HG03045 (cell line): ENCODE data around the gene CORO2B.

Source experiments
- ATAC-seq: cut with Tn5 transposase; IDR thresholded peaks from one replicate; pipeline ENCODE4 v1.9.1; 2021; ENCODE audit warnings: mild to moderate bottlenecking, moderate library complexity; ENCODE audit not compliant: unreplicated experiment

Gene CORO2B

DNA sequence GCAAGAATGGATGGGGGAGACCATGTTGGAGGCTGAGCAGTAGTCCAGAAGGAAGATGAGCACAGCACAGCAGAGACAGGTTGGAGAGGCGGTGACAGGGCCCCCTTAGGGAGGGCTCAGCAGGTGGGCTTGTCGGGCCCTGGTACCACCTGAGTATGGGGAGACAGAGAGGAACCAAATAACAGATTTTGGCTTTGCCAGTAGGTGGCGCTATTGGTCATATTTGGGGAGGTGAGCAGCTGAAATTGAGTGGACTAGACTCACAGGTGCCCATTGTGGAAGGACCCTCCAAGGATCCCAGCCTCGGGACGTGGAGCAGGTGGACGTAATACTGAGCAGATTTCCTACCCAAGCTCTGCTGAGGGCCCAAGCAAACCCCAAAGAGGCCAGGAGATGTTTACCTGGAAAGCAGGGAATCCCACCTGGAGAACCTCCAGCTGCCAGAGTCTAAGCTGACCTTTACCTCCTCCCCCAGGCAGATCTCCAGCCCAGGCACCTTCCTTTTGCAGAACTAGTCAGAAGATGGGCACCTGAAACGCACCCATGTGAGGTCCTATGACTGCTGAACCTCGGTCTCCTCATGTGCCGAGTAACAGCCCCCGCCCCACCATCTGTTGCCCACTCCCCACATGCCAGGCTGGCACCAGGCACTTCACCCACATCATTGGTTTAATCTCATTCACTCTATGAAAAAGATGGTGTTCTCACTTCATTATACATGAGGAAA is 24.6 kb upstream of the CORO2B start:
- ATAC-seq, result no peak

DNA sequence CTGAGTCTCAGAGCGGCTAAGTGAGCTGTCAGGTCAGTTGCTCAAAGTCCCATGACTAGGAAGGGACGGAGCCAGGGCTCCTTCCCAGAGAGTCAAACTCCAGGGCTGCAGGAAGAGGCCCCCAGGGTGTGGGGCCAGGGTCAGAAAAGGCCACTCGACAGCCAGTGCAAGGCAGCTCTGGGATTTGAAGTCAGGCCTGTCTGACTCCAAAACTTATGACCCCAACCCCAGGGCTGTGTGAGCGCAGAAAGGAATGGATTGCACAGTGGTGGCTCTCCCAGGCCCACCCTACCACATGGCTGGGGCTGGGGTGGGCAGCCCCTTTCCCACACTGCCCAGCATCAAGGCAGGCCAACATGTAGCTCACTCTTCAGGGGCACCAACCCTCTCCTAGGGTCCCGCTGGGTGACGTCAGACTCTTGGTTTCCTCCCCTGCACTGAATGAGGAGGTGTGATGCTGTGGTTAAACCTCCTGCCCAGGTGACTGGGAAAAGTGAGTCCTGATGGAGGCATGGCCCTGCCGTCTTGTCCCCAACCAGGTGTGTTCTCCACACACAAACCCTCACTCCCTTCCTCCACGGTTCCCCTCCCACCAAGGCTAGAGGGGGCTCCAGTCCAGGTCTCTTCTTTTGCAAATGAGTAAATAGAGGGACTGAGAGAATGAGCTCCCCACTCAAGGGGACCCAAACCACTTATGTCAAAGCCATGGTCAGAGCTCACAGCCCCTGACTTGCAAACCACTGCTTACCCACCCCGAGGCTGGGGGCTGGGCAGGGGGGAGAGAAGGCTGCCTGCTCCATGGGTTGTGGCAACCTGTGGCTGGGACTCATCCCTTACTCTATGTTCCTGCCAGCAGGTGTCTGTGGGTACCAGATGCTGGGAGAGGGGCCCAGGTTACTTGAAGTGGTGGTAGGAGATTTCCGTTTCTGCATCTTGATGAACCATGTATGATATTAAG is 23.8 kb upstream of the CORO2B start:
- no peak for ATAC-seq

DNA sequence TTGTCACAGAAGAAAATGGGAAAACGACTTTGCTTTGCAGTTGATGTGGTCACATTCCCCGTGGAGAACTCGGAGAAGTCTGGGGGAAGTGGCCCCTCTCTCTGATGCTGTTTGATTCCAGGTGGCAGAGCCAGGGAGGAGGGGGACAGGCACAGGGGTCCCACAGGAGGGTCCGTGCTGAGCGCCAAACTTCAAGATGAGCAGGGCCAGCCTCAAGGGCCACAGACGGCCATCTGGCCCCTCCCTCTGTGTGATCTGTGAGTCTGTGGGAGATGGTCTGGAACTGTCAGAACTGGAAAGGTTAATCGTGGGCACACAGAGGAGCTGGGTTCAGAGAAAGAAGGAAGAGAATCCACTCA is 23.1 kb upstream of the CORO2B start:
- no peak for ATAC-seq

DNA sequence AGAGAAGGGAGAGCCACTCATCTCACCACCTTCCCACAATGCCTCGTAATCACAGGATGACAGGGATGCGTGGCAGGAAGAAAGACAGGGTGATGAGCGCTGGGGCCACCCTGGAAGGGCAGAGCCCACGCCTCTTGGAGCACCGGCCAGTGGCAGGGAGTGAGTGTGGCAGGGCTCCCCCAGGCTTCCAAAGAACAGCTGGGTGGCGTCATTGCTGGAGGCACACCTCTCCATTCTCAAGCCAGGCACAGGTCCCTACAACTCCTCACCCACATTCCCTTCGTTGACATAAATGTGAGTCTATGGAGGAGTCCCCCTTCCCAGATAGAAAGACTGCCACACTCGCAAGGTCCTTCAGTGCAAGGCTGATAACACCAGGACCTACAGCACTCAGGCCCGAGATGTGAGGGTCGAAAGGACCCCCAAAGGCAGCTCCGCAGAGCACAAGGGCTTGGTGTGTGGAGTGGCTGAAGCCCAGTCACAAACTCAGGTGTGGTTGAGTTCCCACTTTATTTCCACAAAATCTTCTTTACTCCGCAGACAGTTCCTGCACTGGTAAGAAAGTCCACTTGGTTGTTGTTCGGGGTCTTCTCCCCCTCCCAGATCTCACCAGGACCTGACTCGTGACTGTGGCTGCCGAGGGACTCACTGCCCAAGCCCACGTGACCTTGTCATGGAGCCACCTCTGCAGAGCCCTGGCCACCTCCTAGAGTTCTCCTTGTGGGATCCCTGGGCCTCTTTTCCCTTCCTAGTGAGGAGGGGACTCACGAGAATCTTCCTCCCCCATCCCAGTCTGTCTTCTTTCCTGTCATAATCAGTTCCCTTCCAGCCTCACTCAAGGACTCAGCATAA is 22.4 kb upstream of the CORO2B start:
- no peak for ATAC-seq

DNA sequence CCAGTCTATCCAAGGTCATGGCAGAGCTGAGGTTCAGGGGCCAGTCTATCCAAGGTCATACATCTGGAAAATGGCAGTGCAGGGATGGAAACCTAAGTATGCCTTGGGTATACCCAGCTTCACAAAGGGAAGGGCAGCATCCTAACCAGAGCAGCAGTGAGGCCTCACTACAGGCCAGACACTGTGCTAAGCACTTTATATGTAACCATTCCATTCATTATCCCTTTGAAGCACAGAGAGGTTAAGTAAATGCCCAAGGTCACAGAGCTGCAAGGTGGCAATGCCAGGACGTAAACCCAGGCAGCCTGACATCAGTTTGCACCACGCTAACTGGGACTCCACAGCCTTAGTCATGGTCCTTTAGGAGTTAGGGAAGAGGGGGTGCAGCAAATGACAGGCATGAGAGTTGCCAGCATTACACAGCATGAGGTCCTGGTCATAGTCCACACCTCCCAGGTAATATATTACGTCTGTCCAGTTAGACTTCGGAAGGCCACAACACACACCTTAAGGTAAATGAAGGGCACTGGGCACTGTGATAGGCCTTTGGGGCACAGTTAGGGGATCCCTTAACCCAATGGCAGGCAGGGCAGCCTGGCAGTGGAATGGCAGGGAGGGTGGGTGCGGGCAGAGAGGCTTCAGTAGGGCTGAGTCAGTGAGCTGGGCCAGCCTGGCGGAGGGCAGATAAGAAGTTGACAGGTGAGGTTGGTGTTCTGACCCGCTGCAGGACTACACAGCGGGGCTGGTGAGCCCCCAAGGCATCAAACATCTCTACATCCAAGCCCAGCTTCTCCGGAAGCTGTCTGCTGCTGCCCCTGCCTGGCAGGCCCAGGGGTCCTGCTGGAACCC is 21.1 kb upstream of the CORO2B start:
- ATAC-seq, result no peak

DNA sequence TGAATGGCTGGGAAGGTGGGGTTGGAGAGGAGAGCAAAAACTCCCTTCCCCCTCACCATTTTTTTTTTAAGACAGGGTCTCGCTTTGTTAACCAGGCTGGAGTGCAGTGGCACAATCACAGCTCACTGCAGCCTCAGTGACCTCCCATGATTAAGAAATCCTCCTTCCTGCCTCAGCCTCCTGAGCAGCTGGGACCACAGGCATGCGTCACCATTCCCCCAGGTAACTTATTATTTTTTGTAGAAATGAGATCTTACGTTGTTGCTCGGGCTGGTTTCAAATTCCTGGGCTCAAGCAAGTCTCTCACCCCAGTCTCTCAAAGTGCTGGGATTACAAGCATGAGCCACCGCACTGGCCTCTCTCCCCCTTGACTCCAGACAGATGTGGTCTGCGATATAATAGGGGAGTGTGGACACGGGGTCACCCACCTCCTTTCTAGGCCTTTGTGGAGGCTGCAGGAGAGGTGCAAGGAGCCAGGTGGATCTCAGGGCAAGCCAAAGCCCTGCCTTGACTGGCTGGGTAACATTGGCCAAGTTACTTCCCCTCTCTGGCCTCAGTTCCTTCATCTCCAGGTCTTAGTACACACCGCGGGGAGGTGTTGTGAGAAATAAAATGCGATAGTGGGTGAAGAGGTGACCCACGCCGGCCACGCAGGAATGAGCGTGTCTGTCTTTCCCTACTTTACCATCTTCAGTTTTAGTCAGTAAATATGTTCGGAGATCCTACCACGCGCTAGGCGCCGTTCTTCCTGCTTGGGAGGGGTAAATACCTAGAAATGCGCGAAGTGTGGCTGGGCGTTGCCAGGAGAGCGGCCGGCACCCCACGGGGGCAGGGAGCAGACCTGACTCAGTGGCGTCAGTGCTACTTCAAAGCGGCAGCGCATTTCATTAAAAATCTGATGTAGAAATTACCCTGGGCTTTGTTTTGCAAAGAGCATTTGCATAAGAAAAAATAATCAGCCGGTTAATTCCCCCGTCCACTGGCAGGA is 20.2 kb upstream of the CORO2B start:
- no peak for ATAC-seq

DNA sequence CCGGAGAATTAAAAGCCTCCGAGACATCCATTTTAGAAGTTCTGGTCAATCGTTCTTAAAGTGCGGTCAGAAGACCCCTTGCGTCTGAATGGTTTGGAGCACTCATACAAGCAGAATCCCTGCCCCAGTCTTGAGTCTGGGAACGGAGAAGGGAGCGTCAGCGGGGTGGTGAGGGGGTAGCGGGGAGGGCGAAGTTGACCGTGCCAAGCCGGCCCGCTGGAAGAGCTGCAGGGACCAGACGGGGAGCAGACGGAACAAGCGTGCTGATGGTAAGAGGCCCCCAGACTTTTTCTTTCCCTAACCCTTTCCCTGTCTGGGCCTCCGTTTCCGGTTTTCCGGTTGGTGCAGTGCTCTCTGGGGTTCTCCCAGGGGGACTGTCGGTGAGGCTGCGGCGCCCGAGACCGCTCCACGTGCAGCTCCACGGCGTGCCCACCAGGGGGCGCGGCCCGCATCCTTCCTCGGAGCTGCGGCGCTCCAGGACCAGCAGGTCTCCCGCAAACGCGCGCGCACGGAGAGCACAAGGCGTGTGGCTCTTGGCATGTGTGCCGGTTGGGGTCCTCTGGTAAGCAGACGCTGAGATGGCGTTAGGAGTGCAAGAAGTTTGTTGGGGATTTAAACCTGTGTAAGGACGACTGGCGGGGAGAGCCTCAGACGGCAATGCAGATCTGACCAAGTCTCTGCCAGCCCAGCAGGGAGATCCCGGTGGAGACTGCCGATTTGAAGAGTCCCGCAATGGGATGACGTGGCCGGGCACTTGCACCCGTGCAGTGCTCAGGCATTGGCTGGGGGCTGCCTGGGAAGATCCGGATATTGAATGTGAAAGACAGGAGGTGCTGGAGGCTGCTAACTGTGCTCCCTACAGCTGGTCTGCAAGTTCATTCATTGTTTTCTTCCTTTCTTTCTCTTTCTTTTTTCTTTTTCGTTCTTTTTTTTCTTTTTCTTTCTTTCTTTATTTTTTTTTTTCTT is 19.2 kb upstream of the CORO2B start:
- ATAC-seq, result peak; percentile 56

DNA sequence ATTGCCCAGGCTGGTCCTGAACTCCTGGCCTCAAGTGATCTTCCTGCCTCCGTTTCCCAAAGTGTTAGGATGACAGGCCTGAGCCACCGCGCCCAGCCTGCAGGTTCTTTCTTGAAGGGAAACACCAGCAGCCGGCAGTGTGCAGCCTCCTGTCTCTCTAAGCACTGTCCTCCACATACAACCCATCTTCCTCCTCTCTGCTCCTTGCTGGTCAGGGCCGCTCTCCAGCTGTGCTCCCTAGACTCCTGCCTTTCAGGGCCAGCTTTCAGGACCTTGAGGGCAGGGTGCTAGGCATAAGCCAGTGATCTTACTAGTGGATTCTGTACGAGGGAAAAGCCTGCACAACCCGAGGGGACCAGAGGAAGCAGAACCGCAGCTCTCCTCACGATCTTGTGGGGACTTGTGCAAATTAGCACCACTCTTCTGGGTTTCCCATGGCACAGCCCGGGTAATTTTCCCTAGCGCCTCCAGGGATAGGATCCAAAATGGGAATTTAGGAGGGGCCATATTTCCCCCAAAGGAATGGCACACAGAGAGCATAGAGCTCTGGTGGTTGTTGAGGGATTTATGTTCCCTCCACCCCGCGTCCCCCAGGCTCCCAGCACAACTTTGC is 18.2 kb upstream of the CORO2B start:
- ATAC-seq, result no peak

DNA sequence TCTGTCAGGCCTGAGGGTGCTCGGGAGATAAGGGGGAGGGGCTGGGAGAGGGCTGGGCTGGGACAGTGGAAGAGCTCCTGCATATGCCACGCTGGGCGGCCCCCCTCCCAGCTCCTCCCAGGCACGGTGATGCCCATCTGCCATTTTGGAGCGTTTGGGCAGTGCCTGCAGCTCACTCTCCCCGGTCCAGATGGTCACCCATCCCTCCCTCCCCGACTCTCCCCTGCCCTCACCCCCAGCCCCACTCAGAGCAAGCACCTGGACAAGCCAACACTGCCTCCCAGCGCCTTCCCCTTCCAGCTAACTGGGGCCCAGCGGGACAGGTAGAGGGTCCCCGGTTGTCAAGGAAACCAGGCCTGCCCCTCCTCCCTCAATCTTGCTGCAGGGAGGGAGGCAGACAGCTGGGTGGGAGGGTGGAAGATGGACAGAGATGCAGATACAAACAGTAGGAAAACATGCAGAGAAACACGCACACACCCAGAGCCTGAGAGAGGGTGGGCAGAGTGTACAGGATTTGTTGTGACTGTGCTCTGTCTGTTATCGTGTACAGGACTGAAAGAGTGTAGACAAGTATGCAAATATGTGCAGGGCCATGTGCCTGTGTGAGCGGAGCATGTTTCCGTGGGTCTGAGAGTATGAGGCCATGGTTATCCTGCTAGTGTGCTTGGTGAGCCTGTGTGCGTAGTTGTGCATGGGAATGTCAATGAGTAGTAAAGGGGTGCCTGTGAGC is 17.5 kb upstream of the CORO2B start:
- ATAC-seq, result no peak

DNA sequence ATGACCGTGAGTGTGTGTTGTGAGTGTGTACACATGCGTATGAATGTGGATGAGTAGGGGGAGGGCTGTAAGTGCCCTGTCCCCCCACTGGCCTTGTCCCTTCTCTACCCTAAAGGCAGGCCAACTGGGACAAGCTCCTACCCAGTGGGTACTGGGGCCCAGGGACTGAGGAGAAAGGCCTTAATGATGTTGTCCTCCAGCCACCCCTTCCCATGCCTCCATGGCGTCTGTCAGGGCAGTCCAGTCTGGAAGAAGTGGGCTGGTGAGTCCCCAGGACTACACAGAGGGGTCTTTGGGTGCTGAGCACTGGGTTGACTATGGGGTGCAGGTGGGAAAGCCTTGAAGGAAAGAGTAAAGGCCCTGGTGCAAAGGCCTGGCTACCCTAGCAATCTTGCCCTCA is 16.9 kb upstream of the CORO2B start:
- ATAC-seq, result no peak

DNA sequence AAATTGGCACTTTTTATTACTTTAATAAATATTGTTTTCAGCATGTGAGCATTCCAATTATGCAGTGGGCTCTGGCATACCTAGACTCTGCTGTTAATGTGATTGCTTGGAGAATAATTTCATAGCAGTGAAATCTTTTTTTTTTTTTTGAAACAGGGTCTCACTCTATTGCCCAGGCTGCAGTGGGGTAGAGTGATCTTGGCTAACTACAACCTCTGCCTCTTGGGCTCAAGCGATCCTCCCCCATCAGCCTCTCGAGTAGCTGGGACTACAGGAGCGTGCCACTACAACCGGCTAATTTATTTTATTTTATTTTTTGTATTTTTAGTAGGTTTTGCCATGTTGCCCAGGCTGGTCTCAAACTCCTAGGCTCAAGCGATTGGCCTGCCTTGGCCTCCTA is 14.6 kb upstream of the CORO2B start:
- ATAC-seq, result no peak

DNA sequence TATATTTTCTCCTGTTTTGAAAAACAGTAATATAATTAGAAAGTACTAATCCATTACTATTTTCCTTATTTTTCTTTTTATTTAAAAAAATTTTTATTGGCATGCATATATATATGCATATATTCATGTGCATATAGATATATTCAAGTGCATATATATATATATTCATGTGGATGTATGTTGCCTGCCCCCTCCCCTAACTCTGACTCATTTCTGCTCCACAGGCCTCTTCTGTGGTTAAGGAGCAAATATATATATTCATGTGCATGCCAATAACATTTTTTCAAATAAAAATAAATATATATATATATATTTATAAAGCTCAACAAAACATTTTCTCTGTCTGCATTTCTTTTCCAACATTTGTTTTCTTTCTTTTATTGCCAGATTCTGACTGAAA is 13.6 kb upstream of the CORO2B start:
- no peak for ATAC-seq

DNA sequence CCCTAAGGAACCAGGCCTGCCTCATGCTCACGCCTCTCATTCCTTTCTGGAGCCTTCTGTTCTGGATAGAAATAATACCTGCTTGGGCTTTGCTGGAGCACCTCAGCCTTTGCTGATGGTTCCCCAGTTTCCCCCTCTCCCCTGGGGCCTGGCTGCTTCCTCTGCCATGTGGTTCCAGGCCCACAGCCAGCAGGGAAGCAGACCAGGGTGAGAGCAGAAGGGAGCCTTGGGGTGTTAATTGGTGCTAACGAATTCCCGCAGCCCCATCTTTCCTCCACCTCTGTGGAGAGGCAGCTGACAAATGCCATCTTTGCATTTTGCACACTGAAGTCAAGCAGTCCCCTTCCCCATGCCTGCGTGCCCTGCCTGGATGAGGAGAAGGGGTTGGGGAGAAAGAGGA is 13.1 kb upstream of the CORO2B start:
- no peak for ATAC-seq

DNA sequence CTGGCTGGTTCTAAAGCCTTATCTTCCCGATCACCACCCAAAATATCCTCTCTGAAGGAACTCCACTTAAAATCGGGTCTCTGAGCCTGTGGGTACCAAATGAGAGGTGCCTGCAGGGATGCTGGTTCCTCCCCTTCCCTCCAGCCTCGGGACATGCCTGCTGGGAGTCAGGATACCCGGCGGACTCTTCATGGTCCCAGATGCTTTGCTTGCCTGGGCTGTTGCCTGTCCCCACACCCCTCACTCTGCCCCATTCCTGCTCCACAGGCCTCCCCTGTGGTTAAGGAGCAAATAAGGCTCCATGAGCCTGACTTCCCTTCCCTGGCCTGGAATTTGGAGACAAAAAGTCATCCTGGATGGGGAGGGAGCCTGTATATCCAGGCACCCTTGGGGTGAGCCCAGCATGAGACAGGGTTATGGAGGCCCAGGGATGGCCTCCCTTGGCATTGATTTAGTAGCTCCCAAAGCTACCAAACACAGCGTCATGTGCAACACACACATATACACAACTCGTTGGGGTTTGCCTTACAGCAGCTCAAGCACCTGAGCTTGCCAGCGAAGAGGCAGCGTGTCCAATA is 12.3 kb upstream of the CORO2B start:
- no peak for ATAC-seq

DNA sequence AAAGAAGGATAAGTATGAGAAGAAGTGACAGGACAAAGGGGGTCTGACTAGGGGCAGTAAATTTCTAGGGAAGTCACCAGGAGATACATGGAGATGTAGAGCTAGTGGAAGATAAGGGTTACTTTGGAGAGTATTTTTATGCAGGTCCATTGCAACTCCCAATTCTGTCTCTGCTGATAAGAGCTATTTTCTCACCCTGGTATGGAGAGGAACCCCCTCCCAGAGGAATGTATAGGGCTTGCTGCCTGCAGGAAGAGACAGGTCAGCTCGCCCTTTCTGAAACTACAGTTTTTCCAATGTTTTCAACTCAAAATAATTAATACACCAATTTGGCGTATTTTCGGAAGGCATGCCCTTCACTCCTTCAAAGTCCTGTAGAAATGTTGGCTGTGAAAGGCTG is 11.4 kb upstream of the CORO2B start:
- ATAC-seq, result no peak

DNA sequence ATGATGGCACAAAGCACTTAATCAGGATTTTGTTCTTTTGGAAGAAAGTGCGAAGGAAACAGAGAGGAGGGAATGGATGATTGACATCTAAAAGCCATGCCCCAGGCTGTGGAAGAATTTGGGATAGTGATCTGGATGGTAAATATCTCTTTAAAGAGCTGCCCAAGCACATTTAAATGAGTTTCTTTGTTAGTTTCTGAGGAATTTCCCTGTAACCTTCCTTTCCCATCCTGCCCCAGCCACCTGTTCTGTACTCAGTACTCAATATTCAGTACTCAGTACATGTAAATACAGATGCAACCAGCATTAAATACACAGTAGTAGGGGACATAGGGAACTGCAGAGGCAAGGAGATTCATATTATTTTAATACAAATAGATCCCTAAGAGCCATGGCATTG is 7.8 kb upstream of the CORO2B start:
- no peak for ATAC-seq

DNA sequence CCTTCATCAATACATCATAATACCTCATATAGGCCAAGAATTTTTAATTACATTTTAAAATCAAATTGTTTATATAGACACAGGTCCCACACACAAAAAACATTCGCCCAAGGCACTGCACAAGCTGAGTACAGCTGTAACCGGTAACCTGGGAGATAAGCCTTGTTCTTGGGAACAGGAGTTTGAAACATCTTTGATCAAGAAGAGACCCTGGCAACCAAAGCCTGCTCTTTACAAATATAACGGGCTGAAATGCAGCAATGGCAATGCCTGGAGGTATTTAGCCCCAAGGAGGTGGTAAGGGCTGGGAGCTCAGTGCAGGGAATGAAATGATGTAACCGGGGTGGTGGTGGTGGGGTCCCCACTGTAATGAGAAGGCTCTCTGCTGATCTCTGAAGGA is 7.2 kb upstream of the CORO2B start:
- no peak for ATAC-seq
